ENCODE measurements around the gene GDI2. TPM values are rescaled to one million over a fixed set of nuclear protein-coding genes. Genes with fewer than 3 reads are reported as not detected.

The GDI2 gene
- total and polyA plus RNA-seq, 11 donors, result 20.0 to 167 (median 117) TPM

- H3K36me3 ChIP-seq, result peaks cover 0 to 5% (median 0%) of the 10 kb centered on the region in 9 donors
- WGBS, 4 donors, result 0 to 1% (median 0%) methylated on average over 12 to 29 of the region's 29 CpGs
- no peaks in the 10 kb centered on the region for H3K27me3 ChIP-seq
- peak overlapping the region; percentile 91 to 100 (median 98) for H3K27ac ChIP-seq
- TF ChIP-seq POLR2A (IDR thresholded peaks at IDR 0.05) (no peak), CTCF (IDR thresholded peaks at IDR 0.05) (peak in 1 of 12 donors; percentile 11)
- intact Hi-C loops (cut with DNase I), result loop anchor here in 8 of 10 donors (2.0 to 10.0 kb wide), 8 partner anchors 59 to 128 kb away; partner anchors contain the start of genes FBH1 (in 3 of the 8), TASOR2 (in 3 of the 8) and ANKRD16 (in 1 of the 8)
- H3K4me1 ChIP-seq, result peaks cover 0 to 53% (median 39%) of the 10 kb centered on the region in 12 donors
- DNase-seq (no peak), ATAC-seq (peak in 3 of 4 donors; percentile 45 to 57 (median 46))
- H3K9me3 ChIP-seq, result no peaks in the 10 kb centered on the region
- peak overlapping the region; percentile 47 to 99 (median 94) for H3K4me3 ChIP-seq
Measured at GRCh38 chr10:5813091-5813340, 218 bp downstream of the GDI2 start.

- 0 to 1% (median 0%) methylated on average over 26 to 49 of the region's 49 CpGs for WGBS, 4 donors
- Histone ChIP-seq H3K9me3 (no peaks in the 10 kb centered on the region), H3K27me3 (no peaks in the 10 kb centered on the region), H3K4me1 (peaks cover 0 to 59% (median 44%) of the 10 kb centered on the region in 12 donors), H3K4me3 (peak overlapping the region; percentile 47 to 99 (median 94)), H3K27ac (peak overlapping the region; percentile 91 to 100 (median 98)), H3K36me3 (peaks cover 0 to 11% (median 0%) of the 10 kb centered on the region in 9 donors)
- TF ChIP-seq CTCF (IDR thresholded peaks at IDR 0.05) (peak in 1 of 12 donors; percentile 3), POLR2A (IDR thresholded peaks at IDR 0.05) (no peak)
- ATAC-seq, result peak in 3 of 4 donors; percentile 10 to 68 (median 58)
- intact Hi-C loops (cut with DNase I), result loop anchor here in 8 of 10 donors (2.0 to 10.0 kb wide), 8 partner anchors 60 to 128 kb away; partner anchors contain the start of genes FBH1 (in 3 of the 8), TASOR2 (in 3 of the 8) and ANKRD16 (in 1 of the 8)
- peak; percentile 47 to 78 (median 62) for DNase-seq
Measured at GRCh38 chr10:5812283-5813090, 747 bp downstream of the GDI2 start.

GRCh38 chr10:5811387-5811821 lies 1.8 kb downstream of the GDI2 start:
- H3K4me1 ChIP-seq, result peaks cover 1 to 69% (median 53%) of the 10 kb centered on the region in 12 donors
- ATAC-seq (no peak), DNase-seq (no peak)
- peak overlapping the region in 9 of 12 donors; percentile 67 to 99 (median 95) for H3K4me3 ChIP-seq
- WGBS, 4 donors, result 8 to 9% (median 8%) methylated on average over 6 of the region's 6 CpGs
- peak overlapping the region in 1 of 12 donors; percentile 100 for H3K27ac ChIP-seq
- peaks cover 0 to 13% (median 0%) of the 10 kb centered on the region in 9 donors for H3K36me3 ChIP-seq
- H3K27me3 ChIP-seq, result no peaks in the 10 kb centered on the region
- no peaks in the 10 kb centered on the region for H3K9me3 ChIP-seq
- no peak for TF ChIP-seq POLR2A (IDR thresholded peaks at IDR 0.05)
- TF ChIP-seq CTCF (IDR thresholded peaks at IDR 0.05), result no peak
- intact Hi-C loops (cut with DNase I), result loop anchor here in 8 of 10 donors (5.0 to 10.0 kb wide), 6 partner anchors 61 to 127 kb away; partner anchors contain the start of genes FBH1 (in 3 of the 8), TASOR2 (in 2 of the 8) and ANKRD16 (in 1 of the 8)

GRCh38 chr10:5810225-5810624 lies 3.0 kb downstream of the GDI2 start:
- H3K4me1 ChIP-seq, result peaks cover 3 to 81% (median 61%) of the 10 kb centered on the region in 12 donors
- no peaks in the 10 kb centered on the region for H3K9me3 ChIP-seq
- TF ChIP-seq POLR2A (IDR thresholded peaks at IDR 0.05) (no peak), CTCF (IDR thresholded peaks at IDR 0.05) (no peak)
- no peak for DNase-seq
- H3K27me3 ChIP-seq, result no peaks in the 10 kb centered on the region
- ATAC-seq, result no peak
- WGBS, 4 donors, result 50 to 57% (median 51%) methylated on average over 2 of the region's 2 CpGs
- H3K4me3 ChIP-seq, result peak overlapping the region in 2 of 12 donors; percentile 95 to 98
- peaks cover 0 to 18% (median 0%) of the 10 kb centered on the region in 9 donors for H3K36me3 ChIP-seq
- H3K27ac ChIP-seq, result peak overlapping the region in 1 of 12 donors; percentile 100
- intact Hi-C loops (cut with DNase I), result loop anchor here in 8 of 10 donors (5.0 to 10.0 kb wide), 6 partner anchors 62 to 125 kb away; partner anchors contain the start of genes FBH1 (in 3 of the 8), TASOR2 (in 2 of the 8) and ANKRD16 (in 1 of the 8)
